Parathyroid adenoma (tissue), 2 donors: Measurements from ENCODE around the gene USP10.
"Not testable (repeated sequence)": the region's sequence is repeated elsewhere in the genome, so short reads cannot be mapped to it uniquely, and the experiment has no call there.

Experiments
- H2AFZ ChIP-seq: fragments of 300-600 bp; sonication (generic); one replicate; pipeline ENCODE4 v1.7.0; 2017; ENCODE audit warnings: antibody characterized with exemption, mild to moderate bottlenecking
- H3K27ac ChIP-seq: fragments of 300-600 bp; sonication (generic); one replicate; pipeline ENCODE4 v1.7.0; 2017
- H3K27me3 ChIP-seq: fragments of 300-600 bp; sonication (generic); one replicate; pipeline ENCODE4 v1.7.0; 2017; ENCODE audit warnings: low read length; ENCODE audit not compliant: control insufficient read depth, insufficient read depth
- H3K36me3 ChIP-seq: fragments of 300-600 bp; sonication (generic); one replicate; pipeline ENCODE4 v1.7.0; 2017; ENCODE audit warnings: low read length; ENCODE audit not compliant: control insufficient read depth, insufficient read depth
- H3K4me1 ChIP-seq: fragments of 300-600 bp; sonication (generic); one replicate; pipeline ENCODE4 v1.7.0; 2017; ENCODE audit warnings: control low read depth
- H3K4me2 ChIP-seq: fragments of 300-600 bp; sonication (generic); one replicate; pipeline ENCODE4 v1.7.0; 2017; ENCODE audit warnings: low read length
- H3K4me3 ChIP-seq: fragments of 300-600 bp; sonication (generic); one replicate; pipeline ENCODE4 v1.7.0; 2017; ENCODE audit warnings: low read depth, low read length
- H3K79me2 ChIP-seq: fragments of 300-600 bp; sonication (generic); one replicate; pipeline ENCODE4 v1.7.0; 2017; ENCODE audit warnings: control low read depth
- H3K9ac ChIP-seq: fragments of 300-600 bp; sonication (generic); one replicate; pipeline ENCODE4 v1.7.0; 2017; ENCODE audit warnings: mild to moderate bottlenecking
- H3K9me3 ChIP-seq: fragments of 300-600 bp; sonication (generic); one replicate; pipeline ENCODE4 v1.7.0; 2017; ENCODE audit warnings: low read length; ENCODE audit not compliant: control insufficient read depth
- CTCF ChIP-seq: fragments of 300-600 bp; sonication (generic); IDR thresholded peaks from one replicate; pipeline ENCODE4 v1.7.0; 2017; ENCODE audit warnings: antibody characterized with exemption, mild to moderate bottlenecking
- donor health status: primary hyperparathyroidism.

Gene USP10

GRCh38 chr16:84687715-84688114, 12.1 kb upstream of the USP10 start:
- H3K4me3 ChIP-seq: no peak overlapping the region

GRCh38 chr16:84688163-84688562, 11.6 kb upstream of the USP10 start:
- H2AFZ ChIP-seq, H3K79me2 ChIP-seq, H3K36me3 ChIP-seq, H3K27ac ChIP-seq, H3K9me3 ChIP-seq, H3K4me1 ChIP-seq, H3K4me3 ChIP-seq, H3K27me3 ChIP-seq, H3K4me2 ChIP-seq, H3K9ac ChIP-seq: not testable (repeated sequence)

More at GRCh38 chr16:84687715-84688114, 12.1 kb upstream of the USP10 start:
- Histone ChIP-seq H3K4me2 (no peak overlapping the region), H3K9me3 (no peaks in the 10 kb centered on the region), H3K9ac (no peak overlapping the region), H3K79me2 (no peaks in the 10 kb centered on the region), H3K27ac (no peak overlapping the region), H2AFZ (no peak overlapping the region), H3K36me3 (no peaks in the 10 kb centered on the region), H3K4me1 (peaks cover 4% of the 10 kb centered on the region), H3K27me3 (no peaks in the 10 kb centered on the region)
- TF ChIP-seq CTCF: no peak

- Histone ChIP-seq H3K79me2 (no peaks in the 10 kb centered on the region), H3K27me3 (no peaks in the 10 kb centered on the region), H3K9me3 (no peaks in the 10 kb centered on the region), H3K9ac (no peak overlapping the region), H3K27ac (no peak overlapping the region), H3K4me2 (no peak overlapping the region), H3K4me3 (no peak overlapping the region), H2AFZ (no peak overlapping the region), H3K36me3 (no peaks in the 10 kb centered on the region), H3K4me1 (peaks cover 4% of the 10 kb centered on the region)
- TF ChIP-seq CTCF: no peak
These were observed 10.7 kb upstream of the USP10 start for GRCh38 chr16:84689111-84689510.

GRCh38 chr16:84690088-84690819, 9.5 kb upstream of the USP10 start:
- no peak overlapping the region for H3K27ac ChIP-seq
- H3K79me2 ChIP-seq: no peaks in the 10 kb centered on the region
- peaks cover 4% of the 10 kb centered on the region for H3K4me1 ChIP-seq
- no peaks in the 10 kb centered on the region for H3K27me3 ChIP-seq
- H3K9me3 ChIP-seq: no peaks in the 10 kb centered on the region
- H3K4me2 ChIP-seq: no peak overlapping the region
- no peak overlapping the region for H2AFZ ChIP-seq
- H3K4me3 ChIP-seq: no peak overlapping the region
- H3K9ac ChIP-seq: no peak overlapping the region
- no peaks in the 10 kb centered on the region for H3K36me3 ChIP-seq
- TF ChIP-seq CTCF: no peak

- H3K79me2 ChIP-seq: no peaks in the 10 kb centered on the region
- H3K36me3 ChIP-seq: no peaks in the 10 kb centered on the region
- peaks cover 4% of the 10 kb centered on the region for H3K4me1 ChIP-seq
- H2AFZ ChIP-seq: no peak overlapping the region
- H3K4me3 ChIP-seq: no peak overlapping the region
- no peak overlapping the region for H3K27ac ChIP-seq
- TF ChIP-seq CTCF: no peak
- no peak overlapping the region for H3K4me2 ChIP-seq
- no peaks in the 10 kb centered on the region for H3K27me3 ChIP-seq
- no peak overlapping the region for H3K9ac ChIP-seq
- H3K9me3 ChIP-seq: no peaks in the 10 kb centered on the region
These were observed 7.2 kb upstream of the USP10 start for GRCh38 chr16:84692451-84693214.

GRCh38 chr16:84693869-84694268, 5.9 kb upstream of the USP10 start:
- not testable (repeated sequence) for H3K4me1 ChIP-seq, H3K27ac ChIP-seq, H2AFZ ChIP-seq, H3K27me3 ChIP-seq, H3K36me3 ChIP-seq, H3K4me3 ChIP-seq, H3K9ac ChIP-seq, H3K4me2 ChIP-seq, H3K9me3 ChIP-seq, H3K79me2 ChIP-seq
